ENCODE results near the gene HPGD.

DNA sequence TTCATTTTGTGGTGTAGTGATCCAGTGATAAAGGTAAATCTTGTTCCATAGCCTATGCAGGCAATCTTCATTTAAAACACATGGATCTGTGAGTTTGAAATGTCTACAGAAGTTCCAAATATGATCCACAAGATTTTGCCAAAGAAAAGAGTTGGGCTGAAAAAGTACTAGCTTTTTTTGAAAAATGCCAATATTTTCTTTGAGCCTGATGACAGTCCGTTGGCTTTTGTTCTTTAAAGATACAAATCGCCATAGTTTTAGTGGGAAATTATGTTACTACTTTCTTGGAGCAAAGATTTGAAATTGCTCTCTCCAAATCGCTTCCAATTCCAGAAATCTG, 71.5 kb downstream of the HPGD start:
- TF ChIP-seq, protein P1, sequence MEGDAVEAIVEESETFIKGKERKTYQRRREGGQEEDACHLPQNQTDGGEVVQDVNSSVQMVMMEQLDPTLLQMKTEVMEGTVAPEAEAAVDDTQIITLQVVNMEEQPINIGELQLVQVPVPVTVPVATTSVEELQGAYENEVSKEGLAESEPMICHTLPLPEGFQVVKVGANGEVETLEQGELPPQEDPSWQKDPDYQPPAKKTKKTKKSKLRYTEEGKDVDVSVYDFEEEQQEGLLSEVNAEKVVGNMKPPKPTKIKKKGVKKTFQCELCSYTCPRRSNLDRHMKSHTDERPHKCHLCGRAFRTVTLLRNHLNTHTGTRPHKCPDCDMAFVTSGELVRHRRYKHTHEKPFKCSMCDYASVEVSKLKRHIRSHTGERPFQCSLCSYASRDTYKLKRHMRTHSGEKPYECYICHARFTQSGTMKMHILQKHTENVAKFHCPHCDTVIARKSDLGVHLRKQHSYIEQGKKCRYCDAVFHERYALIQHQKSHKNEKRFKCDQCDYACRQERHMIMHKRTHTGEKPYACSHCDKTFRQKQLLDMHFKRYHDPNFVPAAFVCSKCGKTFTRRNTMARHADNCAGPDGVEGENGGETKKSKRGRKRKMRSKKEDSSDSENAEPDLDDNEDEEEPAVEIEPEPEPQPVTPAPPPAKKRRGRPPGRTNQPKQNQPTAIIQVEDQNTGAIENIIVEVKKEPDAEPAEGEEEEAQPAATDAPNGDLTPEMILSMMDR (IDR thresholded peaks at IDR 0.05): no peak
- TF ChIP-seq POLR2A (IDR thresholded peaks at IDR 0.05) (no peak), EP300 (IDR thresholded peaks at IDR 0.05) (no peak)

Data from tibial nerve (tissue), 4 donors.